ENCODE results near the gene GNAZ. TPM values are rescaled to one million over a fixed set of nuclear protein-coding genes. Genes with fewer than 3 reads are reported as not detected.

GNAZ gene
- total and polyA plus RNA-seq, 9 donors = 7.2 to 40.8 (median 15.3) TPM

DNA sequence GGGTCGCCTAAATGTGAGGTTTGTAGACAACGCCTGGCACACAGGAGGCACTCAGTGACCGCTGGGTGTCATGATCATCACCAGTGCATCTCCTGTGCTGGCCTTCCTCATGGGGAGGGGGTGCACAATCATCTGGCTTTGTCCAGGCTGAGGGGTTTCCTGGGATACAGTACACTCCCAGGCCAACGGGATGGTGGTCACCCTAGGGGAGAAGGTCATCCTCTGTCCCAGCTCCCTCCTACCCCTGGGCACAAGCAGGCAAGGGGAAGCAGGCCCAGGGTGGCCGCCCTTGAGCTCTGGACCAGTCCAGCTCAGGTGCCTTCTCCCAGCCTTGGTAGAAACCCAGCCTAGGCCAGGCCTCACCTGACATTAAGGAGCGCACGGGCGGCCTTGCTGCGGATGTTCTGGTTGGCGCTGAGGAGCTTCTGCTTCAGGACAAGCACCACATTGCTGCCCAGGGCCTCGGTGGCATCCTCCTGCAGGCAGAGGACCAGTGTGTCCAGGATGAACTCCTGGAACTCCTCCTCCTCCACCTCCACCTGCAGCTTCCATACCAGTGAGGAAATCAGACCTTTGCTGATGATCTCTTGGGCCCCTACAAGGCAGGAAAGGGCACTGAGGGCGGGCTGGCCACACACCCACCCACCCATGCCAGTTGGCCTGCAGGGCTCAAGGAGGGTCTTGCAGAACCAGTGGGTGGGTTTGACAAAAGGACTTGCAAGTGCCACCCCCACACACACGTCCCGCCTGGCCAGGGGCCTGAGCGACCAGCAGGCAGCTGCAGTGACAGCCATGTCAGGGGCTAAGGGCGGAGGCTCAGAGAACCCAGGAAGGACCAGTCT, 6.6 kb upstream of the GNAZ start:
- no peaks in the 10 kb centered on the region for H3K4me1 ChIP-seq (ENCODE audit: insufficient read depth)
- H3K9me3 ChIP-seq = no peaks in the 10 kb centered on the region
- no peak overlapping the region for H3K4me3 ChIP-seq
- no peaks in the 10 kb centered on the region for H3K27me3 ChIP-seq
- DNase-seq = peak in 3 of 5 donors; percentile 10 to 29 (median 18)
- 92 to 96% (median 93%) methylated on average over 16 of the region's 16 CpGs for WGBS, 3 donors
- H3K36me3 ChIP-seq = no peaks in the 10 kb centered on the region
- TF ChIP-seq, protein P1, sequence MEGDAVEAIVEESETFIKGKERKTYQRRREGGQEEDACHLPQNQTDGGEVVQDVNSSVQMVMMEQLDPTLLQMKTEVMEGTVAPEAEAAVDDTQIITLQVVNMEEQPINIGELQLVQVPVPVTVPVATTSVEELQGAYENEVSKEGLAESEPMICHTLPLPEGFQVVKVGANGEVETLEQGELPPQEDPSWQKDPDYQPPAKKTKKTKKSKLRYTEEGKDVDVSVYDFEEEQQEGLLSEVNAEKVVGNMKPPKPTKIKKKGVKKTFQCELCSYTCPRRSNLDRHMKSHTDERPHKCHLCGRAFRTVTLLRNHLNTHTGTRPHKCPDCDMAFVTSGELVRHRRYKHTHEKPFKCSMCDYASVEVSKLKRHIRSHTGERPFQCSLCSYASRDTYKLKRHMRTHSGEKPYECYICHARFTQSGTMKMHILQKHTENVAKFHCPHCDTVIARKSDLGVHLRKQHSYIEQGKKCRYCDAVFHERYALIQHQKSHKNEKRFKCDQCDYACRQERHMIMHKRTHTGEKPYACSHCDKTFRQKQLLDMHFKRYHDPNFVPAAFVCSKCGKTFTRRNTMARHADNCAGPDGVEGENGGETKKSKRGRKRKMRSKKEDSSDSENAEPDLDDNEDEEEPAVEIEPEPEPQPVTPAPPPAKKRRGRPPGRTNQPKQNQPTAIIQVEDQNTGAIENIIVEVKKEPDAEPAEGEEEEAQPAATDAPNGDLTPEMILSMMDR (IDR thresholded peaks at IDR 0.05) = no peak
- TF ChIP-seq EP300 (IDR thresholded peaks at IDR 0.05) (no peak), POLR2A (IDR thresholded peaks at IDR 0.05) (no peak)
- intact Hi-C loops (cut with DNase I) = no loop called here
- H3K27ac ChIP-seq = no peak overlapping the region

GRCh38 chr22:23064381-23065068, 5.8 kb upstream of the GNAZ start:
- TF ChIP-seq EP300 (IDR thresholded peaks at IDR 0.05) (no peak), POLR2A (IDR thresholded peaks at IDR 0.05) (no peak)
- TF ChIP-seq, protein P1 (IDR thresholded peaks at IDR 0.05) = no peak
- H3K36me3 ChIP-seq = no peaks in the 10 kb centered on the region
- H3K9me3 ChIP-seq = no peaks in the 10 kb centered on the region
- 86 to 90% (median 89%) methylated on average over 10 to 11 of the region's 11 CpGs for WGBS, 3 donors
- peak in 2 of 5 donors; percentile 4 to 17 for DNase-seq
- no peak overlapping the region for H3K27ac ChIP-seq
- intact Hi-C loops (cut with DNase I) = loop anchor here in 1 of 4 donors (5.0 kb wide), 1 partner anchor 1477 kb away; no protein-coding TSS in a partner anchor
- H3K27me3 ChIP-seq = no peaks in the 10 kb centered on the region
- H3K4me3 ChIP-seq = no peak overlapping the region
- H3K4me1 ChIP-seq (ENCODE audit: insufficient read depth) = peaks cover 1% of the 10 kb centered on the region

DNA sequence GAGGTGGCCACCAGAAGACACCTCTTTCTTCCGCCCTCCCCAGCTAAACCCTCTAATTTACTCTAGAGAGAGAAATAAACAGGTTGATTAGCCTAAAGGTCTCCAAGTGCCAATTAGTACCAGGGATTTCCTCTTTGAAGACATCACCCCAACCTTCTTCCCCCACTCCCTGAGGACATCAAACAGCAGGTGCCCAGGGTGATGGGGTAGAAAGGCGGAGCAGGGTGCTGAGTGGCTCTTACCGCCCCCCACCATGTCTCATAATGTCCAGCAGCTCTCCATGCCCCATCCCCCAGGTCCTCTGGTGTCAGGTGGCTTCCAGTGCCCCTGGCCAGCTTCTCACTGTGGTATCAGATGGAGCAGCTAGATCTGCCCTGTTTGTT, 5.3 kb upstream of the GNAZ start:
- H3K4me1 ChIP-seq (ENCODE audit: insufficient read depth) = peaks cover 2% of the 10 kb centered on the region
- no peaks in the 10 kb centered on the region for H3K9me3 ChIP-seq
- intact Hi-C loops (cut with DNase I) = loop anchor here in 1 of 4 donors (5.0 kb wide), 1 partner anchor 1478 kb away; no protein-coding TSS in a partner anchor
- no peaks in the 10 kb centered on the region for H3K36me3 ChIP-seq
- H3K27ac ChIP-seq = no peak overlapping the region
- TF ChIP-seq, protein P1 (IDR thresholded peaks at IDR 0.05) = no peak
- TF ChIP-seq POLR2A (IDR thresholded peaks at IDR 0.05) (no peak), EP300 (IDR thresholded peaks at IDR 0.05) (no peak)
- H3K27me3 ChIP-seq = no peaks in the 10 kb centered on the region
- peak in 3 of 5 donors; percentile 2 to 13 (median 8) for DNase-seq
- 94 to 98% (median 97%) methylated on average over 3 of the region's 3 CpGs for WGBS, 3 donors
- H3K4me3 ChIP-seq = no peak overlapping the region

DNA sequence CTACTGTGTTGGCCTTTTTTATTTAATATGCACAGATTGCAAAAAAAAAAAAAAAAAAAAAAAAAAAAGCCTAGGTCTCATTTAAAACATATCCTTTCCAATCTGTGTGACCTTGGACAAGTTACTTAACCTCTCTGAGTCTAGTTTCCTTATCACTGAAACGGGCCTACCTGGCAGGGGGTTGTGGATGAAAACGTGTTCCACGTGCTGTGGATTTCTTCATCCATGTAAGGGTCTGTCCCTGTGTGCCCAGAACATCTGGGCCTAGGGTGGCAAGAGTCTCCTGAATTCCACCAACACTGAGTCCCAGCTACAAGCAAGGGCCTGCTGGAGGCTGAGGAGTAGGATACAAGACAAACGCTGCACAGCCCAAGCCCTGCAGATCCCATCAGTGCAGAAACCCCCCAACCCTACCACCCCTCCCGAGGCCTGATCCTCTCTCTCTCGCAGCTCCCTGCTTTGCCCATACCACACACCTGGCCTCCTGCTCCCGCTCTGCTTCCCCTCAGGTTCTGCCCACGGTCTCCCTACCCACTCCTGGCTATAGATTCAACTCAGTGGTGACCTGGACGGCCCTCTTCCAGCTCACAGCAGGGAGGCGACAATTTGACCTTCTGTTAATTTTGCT, 4.7 kb upstream of the GNAZ start:
- peak in 3 of 5 donors; percentile 8 to 17 (median 11) for DNase-seq
- intact Hi-C loops (cut with DNase I) = loop anchor here in 1 of 4 donors (5.0 kb wide), 1 partner anchor 1478 kb away; no protein-coding TSS in a partner anchor
- Histone ChIP-seq H3K9me3 (no peaks in the 10 kb centered on the region), H3K36me3 (no peaks in the 10 kb centered on the region), H3K4me1 (ENCODE audit: insufficient read depth) (peaks cover 2% of the 10 kb centered on the region), H3K27me3 (no peaks in the 10 kb centered on the region), H3K4me3 (no peak overlapping the region), H3K27ac (no peak overlapping the region)
- WGBS, 3 donors = 69 to 74% (median 72%) methylated on average over 10 of the region's 10 CpGs
- TF ChIP-seq POLR2A (IDR thresholded peaks at IDR 0.05) (no peak), EP300 (IDR thresholded peaks at IDR 0.05) (no peak)
- TF ChIP-seq, protein P1 (IDR thresholded peaks at IDR 0.05) = no peak

All from ovary (tissue), 9 donors.